ENCODE data around the gene XRCC1. TPM values are rescaled to one million over a fixed set of nuclear protein-coding genes. Genes with fewer than 3 reads are reported as not detected.

Gene XRCC1
- total RNA-seq, 1 experiment from 2014 or later: 38.0 TPM

GRCh38 chr19:43541920-43542650, 33.2 kb downstream of the XRCC1 start:
- Mint-ChIP-seq H3K4me3 (no peak overlapping the region), H3K27me3 (ENCODE audit: low read depth) (no peaks in the 10 kb centered on the region; the same call in 1 of the 2 replicates), H3K27ac (no peak overlapping the region), H3K4me1 (no peaks in the 10 kb centered on the region), H3K36me3 (ENCODE audit: insufficient read depth in 1 of 3, low read depth in 3 of 3) (peaks cover 43 to 85% (median 81%) of the 10 kb centered on the region in 3 experiments), H3K9me3 (peaks cover 6 to 7% of the 10 kb centered on the region in 2 experiments; a peak in 4 of 5 replicates)
- Histone ChIP-seq H2AK5ac (ENCODE audit: insufficient read length, low read length) (no peak overlapping the region), H2AFZ (ENCODE audit: low read length) (no peak overlapping the region), H2BK20ac (ENCODE audit: low read depth, low read length, poor library complexity, severe bottlenecking) (no peak overlapping the region), H4K91ac (ENCODE audit: insufficient read length, low read depth, low read length) (no peak overlapping the region), H4K5ac (ENCODE audit: insufficient read length, low read depth, low read length) (no peak overlapping the region), H3K4me2 (ENCODE audit: insufficient read depth, insufficient read length, low read length) (no peak overlapping the region), H3T11ph (ENCODE audit: low read length) (no peak overlapping the region), H3K79me1 (ENCODE audit: insufficient read depth, low read depth, low read length, poor library complexity, severe bottlenecking) (no peaks in the 10 kb centered on the region), H3K23me2 (ENCODE audit: insufficient read length, low read depth, low read length, poor library complexity, severe bottlenecking) (no peaks in the 10 kb centered on the region), H2BK12ac (ENCODE audit: insufficient read length, low read depth, low read length) (no peak overlapping the region), H2BK120ac (ENCODE audit: low read depth, low read length, poor library complexity, severe bottlenecking) (no peak overlapping the region), H2BK5ac (ENCODE audit: insufficient read length, low read length) (no peak overlapping the region), H3K9me3 (ENCODE audit: control insufficient read depth, low read depth, low read length) (no peaks in the 10 kb centered on the region), H2BK15ac (ENCODE audit: low read depth, low read length) (no peak overlapping the region), H3K27ac (ENCODE audit: insufficient read length, low read depth, low read length) (no peak overlapping the region), H4K20me1 (ENCODE audit: control insufficient read depth, insufficient read depth, insufficient read length) (no peaks in the 10 kb centered on the region), H3K14ac (ENCODE audit: insufficient read depth, low read length) (no peak overlapping the region), H3K4ac (ENCODE audit: low read depth, low read length) (no peak overlapping the region), H3K56ac (ENCODE audit: insufficient read length, low read depth, low read length) (no peak overlapping the region), H3K27me3 (ENCODE audit: insufficient read depth, low read length) (no peaks in the 10 kb centered on the region), H3K18ac (ENCODE audit: insufficient read length, low read depth, low read length) (no peak overlapping the region), H3K23ac (ENCODE audit: insufficient read length, low read depth, low read length) (no peak overlapping the region), H3K4me1 (ENCODE audit: insufficient read depth, low read length) (no peaks in the 10 kb centered on the region), H3K9ac (ENCODE audit: extremely low read depth, insufficient read length, low read length) (no peak overlapping the region), H3K79me2 (ENCODE audit: insufficient read depth, low read length) (no peaks in the 10 kb centered on the region), H4K8ac (replicated peaks; ENCODE audit: insufficient read length, low read depth, low read length) (no peak overlapping the region)
- WGBS (ENCODE audit: extremely low coverage, insufficient read length, low lambda C conversion rate): no CpG with 5 or more reads among the region's 5 CpGs
- TF ChIP-seq, protein P1, sequence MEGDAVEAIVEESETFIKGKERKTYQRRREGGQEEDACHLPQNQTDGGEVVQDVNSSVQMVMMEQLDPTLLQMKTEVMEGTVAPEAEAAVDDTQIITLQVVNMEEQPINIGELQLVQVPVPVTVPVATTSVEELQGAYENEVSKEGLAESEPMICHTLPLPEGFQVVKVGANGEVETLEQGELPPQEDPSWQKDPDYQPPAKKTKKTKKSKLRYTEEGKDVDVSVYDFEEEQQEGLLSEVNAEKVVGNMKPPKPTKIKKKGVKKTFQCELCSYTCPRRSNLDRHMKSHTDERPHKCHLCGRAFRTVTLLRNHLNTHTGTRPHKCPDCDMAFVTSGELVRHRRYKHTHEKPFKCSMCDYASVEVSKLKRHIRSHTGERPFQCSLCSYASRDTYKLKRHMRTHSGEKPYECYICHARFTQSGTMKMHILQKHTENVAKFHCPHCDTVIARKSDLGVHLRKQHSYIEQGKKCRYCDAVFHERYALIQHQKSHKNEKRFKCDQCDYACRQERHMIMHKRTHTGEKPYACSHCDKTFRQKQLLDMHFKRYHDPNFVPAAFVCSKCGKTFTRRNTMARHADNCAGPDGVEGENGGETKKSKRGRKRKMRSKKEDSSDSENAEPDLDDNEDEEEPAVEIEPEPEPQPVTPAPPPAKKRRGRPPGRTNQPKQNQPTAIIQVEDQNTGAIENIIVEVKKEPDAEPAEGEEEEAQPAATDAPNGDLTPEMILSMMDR (conservative IDR thresholded peaks at IDR 0.05): no peak
- DNase-seq: no peak

Measured in H9 (cell line).